Liver (tissue), 3 donors: ENCODE data around the gene TSPAN7.

Experiments
- EGR1 ChIP-seq, 2 donors: IDR thresholded peaks; 2 replicates each; pipeline ENCODE4 v1.6.1; 2016 to 2018; ENCODE audit warnings: antibody characterized with exemption in 2 of 2, low read depth in 2 of 2
- GABPA ChIP-seq, 2 donors: IDR thresholded peaks in 1 of 2; conservative IDR thresholded peaks in 1 of 2; 2 replicates each; pipeline ENCODE4 v1.6.1; 2016; ENCODE audit warnings: antibody characterized with exemption in 2 of 2, mild to moderate bottlenecking in 1 of 2, moderate library complexity in 1 of 2
- JUND ChIP-seq, 2 donors: IDR thresholded peaks; 2 replicates each; pipeline ENCODE4 v1.6.1; 2016; ENCODE audit warnings: antibody characterized with exemption in 2 of 2
- RXRA ChIP-seq, 2 donors: IDR thresholded peaks; 2 replicates each; pipeline ENCODE4 v1.6.1; 2017 to 2018; ENCODE audit warnings: antibody characterized with exemption in 2 of 2, mild to moderate bottlenecking in 1 of 2
- TAF1 ChIP-seq: conservative IDR thresholded peaks from 2 replicates; pipeline ENCODE4 v1.6.1; 2016; ENCODE audit warnings: antibody characterized with exemption, mild to moderate bottlenecking
- YY1 ChIP-seq: IDR thresholded peaks from 2 replicates; pipeline ENCODE4 v1.6.1; 2016; ENCODE audit warnings: antibody characterized with exemption, mild to moderate bottlenecking
- TF ChIP-seq, protein P1 (sequence below): fragments of 150-350 bp; IDR thresholded peaks from 2 replicates; pipeline ENCODE4 v1.5.1; 2017; ENCODE audit warnings: improper control_type of control experiment, low read depth, low read length; ENCODE audit not compliant: missing input control
- TF ChIP-seq, protein P2 (sequence below): IDR thresholded peaks from 2 replicates; pipeline ENCODE4 v1.6.1; 2016; ENCODE audit warnings: antibody characterized with exemption, mild to moderate bottlenecking
- TF ChIP-seq, protein P3 (sequence below): IDR thresholded peaks from 2 replicates; pipeline ENCODE4 v1.6.1; 2016; ENCODE audit warnings: antibody characterized with exemption
- TF ChIP-seq, protein P4 (sequence below): IDR thresholded peaks from 2 replicates; pipeline ENCODE4 v1.6.1; 2016; ENCODE audit warnings: antibody characterized with exemption
- TF ChIP-seq, protein P5 (sequence below): IDR thresholded peaks from 2 replicates; pipeline ENCODE4 v1.6.1; 2016; ENCODE audit warnings: antibody characterized with exemption
- donor health status: healthy.
- donor health status: healthy.

DNA sequence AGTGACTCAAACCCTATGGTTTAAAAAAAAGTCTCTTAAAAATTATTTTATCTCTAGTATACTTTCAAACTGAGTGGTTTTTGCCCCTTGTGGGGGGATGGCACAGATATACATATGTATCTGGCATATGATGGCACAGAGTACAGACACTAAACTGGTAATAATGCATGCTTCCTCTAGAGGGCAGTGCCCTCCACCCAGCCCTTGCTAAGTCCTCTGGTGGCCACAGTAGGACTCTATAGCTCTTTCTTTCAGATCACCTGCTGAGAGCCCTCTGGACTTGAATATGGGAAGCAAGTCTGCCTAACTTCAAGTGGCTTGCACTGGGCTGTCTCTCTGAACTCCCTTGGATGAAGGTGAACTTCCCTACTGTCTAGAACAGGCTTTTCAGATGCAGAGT lies 66.3 kb downstream of the TSPAN7 start:
- TF ChIP-seq, protein P1, sequence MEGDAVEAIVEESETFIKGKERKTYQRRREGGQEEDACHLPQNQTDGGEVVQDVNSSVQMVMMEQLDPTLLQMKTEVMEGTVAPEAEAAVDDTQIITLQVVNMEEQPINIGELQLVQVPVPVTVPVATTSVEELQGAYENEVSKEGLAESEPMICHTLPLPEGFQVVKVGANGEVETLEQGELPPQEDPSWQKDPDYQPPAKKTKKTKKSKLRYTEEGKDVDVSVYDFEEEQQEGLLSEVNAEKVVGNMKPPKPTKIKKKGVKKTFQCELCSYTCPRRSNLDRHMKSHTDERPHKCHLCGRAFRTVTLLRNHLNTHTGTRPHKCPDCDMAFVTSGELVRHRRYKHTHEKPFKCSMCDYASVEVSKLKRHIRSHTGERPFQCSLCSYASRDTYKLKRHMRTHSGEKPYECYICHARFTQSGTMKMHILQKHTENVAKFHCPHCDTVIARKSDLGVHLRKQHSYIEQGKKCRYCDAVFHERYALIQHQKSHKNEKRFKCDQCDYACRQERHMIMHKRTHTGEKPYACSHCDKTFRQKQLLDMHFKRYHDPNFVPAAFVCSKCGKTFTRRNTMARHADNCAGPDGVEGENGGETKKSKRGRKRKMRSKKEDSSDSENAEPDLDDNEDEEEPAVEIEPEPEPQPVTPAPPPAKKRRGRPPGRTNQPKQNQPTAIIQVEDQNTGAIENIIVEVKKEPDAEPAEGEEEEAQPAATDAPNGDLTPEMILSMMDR = peak; percentile 20
- TF ChIP-seq YY1 (no peak), EGR1 (IDR thresholded peaks at IDR 0.05; ENCODE audit: low read depth in 2 of 2) (no peak), GABPA (IDR thresholded peaks at IDR 0.05 in 1 of 2, conservative IDR thresholded peaks at IDR 0.05 in 1 of 2) (no peak), RXRA (IDR thresholded peaks at IDR 0.05) (no peak), TAF1 (no peak), JUND (IDR thresholded peaks at IDR 0.05) (no peak)
- TF ChIP-seq, protein P2, sequence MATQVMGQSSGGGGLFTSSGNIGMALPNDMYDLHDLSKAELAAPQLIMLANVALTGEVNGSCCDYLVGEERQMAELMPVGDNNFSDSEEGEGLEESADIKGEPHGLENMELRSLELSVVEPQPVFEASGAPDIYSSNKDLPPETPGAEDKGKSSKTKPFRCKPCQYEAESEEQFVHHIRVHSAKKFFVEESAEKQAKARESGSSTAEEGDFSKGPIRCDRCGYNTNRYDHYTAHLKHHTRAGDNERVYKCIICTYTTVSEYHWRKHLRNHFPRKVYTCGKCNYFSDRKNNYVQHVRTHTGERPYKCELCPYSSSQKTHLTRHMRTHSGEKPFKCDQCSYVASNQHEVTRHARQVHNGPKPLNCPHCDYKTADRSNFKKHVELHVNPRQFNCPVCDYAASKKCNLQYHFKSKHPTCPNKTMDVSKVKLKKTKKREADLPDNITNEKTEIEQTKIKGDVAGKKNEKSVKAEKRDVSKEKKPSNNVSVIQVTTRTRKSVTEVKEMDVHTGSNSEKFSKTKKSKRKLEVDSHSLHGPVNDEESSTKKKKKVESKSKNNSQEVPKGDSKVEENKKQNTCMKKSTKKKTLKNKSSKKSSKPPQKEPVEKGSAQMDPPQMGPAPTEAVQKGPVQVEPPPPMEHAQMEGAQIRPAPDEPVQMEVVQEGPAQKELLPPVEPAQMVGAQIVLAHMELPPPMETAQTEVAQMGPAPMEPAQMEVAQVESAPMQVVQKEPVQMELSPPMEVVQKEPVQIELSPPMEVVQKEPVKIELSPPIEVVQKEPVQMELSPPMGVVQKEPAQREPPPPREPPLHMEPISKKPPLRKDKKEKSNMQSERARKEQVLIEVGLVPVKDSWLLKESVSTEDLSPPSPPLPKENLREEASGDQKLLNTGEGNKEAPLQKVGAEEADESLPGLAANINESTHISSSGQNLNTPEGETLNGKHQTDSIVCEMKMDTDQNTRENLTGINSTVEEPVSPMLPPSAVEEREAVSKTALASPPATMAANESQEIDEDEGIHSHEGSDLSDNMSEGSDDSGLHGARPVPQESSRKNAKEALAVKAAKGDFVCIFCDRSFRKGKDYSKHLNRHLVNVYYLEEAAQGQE = no peak
- TF ChIP-seq, protein P3, sequence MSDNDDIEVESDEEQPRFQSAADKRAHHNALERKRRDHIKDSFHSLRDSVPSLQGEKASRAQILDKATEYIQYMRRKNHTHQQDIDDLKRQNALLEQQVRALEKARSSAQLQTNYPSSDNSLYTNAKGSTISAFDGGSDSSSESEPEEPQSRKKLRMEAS = no peak
- TF ChIP-seq, protein P4, sequence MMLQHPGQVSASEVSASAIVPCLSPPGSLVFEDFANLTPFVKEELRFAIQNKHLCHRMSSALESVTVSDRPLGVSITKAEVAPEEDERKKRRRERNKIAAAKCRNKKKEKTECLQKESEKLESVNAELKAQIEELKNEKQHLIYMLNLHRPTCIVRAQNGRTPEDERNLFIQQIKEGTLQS = no peak
- TF ChIP-seq, protein P5, sequence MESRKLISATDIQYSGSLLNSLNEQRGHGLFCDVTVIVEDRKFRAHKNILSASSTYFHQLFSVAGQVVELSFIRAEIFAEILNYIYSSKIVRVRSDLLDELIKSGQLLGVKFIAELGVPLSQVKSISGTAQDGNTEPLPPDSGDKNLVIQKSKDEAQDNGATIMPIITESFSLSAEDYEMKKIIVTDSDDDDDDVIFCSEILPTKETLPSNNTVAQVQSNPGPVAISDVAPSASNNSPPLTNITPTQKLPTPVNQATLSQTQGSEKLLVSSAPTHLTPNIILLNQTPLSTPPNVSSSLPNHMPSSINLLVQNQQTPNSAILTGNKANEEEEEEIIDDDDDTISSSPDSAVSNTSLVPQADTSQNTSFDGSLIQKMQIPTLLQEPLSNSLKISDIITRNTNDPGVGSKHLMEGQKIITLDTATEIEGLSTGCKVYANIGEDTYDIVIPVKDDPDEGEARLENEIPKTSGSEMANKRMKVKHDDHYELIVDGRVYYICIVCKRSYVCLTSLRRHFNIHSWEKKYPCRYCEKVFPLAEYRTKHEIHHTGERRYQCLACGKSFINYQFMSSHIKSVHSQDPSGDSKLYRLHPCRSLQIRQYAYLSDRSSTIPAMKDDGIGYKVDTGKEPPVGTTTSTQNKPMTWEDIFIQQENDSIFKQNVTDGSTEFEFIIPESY = no peak
